NCI-H748 treated with DMSO at 0.1 percent for 48 hours (cell line): Measurements from ENCODE around the gene TGFA.
"Not testable (repeated sequence)": the region's sequence is repeated elsewhere in the genome, so short reads cannot be mapped to it uniquely, and the experiment has no call there.

Source experiments
- DNase-seq: peaks from one replicate; lab custom pipeline; 2025; lab: John Stamatoyannopoulos, UW

The TGFA gene

DNA sequence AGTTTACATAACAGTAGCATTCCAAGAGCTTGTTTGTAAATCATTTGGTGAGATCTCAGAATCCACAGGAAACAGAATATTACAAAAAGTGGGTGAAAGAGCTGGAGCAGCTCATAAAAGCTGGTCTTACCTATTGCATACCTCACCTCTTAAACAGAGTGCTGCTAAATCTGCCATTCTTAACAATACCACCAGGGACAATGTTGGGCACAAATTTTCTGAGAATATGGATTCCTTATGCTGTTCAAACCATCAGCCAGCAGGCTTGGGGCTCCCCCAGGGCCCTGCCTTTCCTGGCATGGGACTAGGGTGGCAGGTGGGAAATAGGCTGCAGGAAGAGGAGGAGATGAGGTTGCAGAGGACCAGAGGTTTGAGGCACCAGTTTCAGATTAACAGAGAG lies 55.6 kb downstream of the TGFA start:
- DNase-seq: no peak

- no peak for DNase-seq
Observed at GRCh38 chr2:70496819-70497218, 56.8 kb downstream of the TGFA start.

- DNase-seq: no peak
Observed at GRCh38 chr2:70494293-70494886, 59.2 kb downstream of the TGFA start.

DNA sequence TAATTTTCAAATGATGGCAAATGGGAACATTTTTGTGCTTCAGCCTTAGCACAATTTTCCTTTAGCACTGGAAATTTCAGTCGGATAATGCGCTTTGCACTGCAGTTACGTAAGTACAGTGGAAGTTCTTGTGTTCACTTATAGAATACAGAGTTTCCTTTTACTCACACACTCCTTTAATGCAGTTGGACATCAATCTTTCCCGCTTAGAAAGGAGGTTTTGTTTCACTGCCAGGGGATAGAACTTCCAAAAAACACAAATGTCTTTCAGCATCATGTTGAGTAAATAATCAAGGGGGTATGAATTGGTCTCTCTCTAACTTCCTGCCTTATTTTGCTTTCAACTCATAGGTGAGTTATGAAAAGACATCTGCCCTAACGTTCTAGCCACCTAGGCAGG lies 63.2 kb downstream of the TGFA start:
- DNase-seq: no peak

DNA sequence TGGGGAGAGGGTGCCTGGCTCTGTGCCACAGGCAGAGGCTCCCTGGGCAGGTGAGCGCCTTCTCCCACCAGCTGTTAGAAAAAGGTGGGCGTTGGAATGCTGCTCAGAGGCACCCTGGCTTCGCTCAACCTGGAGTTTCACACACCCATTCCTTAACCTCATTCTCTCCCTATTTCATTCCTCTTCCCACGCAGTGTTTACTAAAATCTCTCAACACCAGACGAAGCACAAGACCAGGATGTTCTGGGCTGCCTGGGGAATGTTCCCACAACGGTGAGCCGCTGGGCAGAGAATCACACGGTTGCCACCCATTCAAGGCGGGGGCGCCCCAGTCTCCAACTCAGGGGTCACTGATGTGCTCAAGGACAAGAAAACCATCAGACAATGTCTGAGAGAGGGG lies 64.5 kb downstream of the TGFA start:
- no peak for DNase-seq

GRCh38 chr2:70484086-70484485 lies 69.5 kb downstream of the TGFA start:
- no peak for DNase-seq

DNA sequence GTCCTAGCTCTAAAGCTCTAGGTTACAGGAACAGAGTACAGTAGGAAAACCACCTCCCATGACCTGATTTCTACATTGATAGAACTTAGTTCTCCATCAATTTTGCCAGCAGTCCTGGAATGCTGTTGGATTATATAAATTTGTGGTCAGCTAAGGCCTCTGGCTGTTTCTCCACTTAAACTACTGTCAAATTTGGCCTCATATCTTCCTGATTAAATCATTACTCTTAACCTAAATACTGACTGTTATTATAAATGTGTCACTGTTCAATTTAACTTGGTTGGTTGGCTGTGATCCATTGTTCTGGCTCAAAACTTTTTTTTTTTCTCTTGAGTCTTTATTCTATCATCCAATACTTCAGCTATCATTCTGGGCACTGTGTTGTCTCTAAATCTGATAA lies 71.2 kb downstream of the TGFA start:
- no peak for DNase-seq

GRCh38 chr2:70480468-70480867 lies 73.2 kb downstream of the TGFA start:
- no peak for DNase-seq

DNA sequence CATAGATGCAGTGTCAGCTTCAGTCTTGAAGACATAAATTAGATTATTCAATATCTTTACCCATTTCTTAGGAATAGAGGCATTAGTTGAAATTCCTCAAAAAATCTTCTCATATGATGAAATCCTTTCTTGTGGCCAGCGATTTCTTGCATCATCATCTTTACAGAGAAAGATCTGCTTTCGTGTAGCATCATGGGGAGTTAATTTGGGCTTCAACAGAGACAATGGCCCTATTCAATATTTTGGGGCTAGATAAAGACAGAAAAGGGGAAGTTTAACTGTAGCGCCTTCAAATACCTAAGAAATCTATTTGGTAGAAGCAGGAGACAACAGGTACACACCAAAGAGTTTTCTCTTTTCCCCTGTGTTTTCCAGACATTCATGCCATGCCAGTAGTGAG lies 73.8 kb downstream of the TGFA start:
- no peak for DNase-seq

GRCh38 chr2:70477441-70477844 lies 76.2 kb downstream of the TGFA start:
- DNase-seq: no peak

DNA sequence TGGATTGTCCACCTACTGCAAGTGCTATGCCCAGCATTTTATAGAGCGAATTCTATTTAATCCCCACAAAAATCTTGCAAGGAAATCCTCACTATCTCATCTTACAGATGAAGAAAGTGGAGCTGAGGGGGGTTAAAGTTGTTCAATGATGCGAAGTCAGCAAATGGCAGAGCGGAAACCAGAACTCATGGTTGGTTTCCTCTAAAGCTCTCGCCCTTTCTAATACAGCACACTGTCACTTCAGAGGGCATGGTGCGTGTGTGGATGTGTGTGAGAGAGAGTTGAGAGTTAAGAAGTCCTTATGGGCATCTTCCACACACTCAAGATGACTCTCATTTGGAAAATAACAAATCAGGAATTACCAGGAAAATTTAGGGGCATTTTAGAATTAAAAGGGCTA lies 78.4 kb downstream of the TGFA start:
- no peak for DNase-seq

- DNase-seq: no peak
Observed at GRCh38 chr2:70474256-70474848, 79.3 kb downstream of the TGFA start.

- no peak for DNase-seq
Observed at GRCh38 chr2:70473101-70473722, 80.4 kb downstream of the TGFA start.

DNA sequence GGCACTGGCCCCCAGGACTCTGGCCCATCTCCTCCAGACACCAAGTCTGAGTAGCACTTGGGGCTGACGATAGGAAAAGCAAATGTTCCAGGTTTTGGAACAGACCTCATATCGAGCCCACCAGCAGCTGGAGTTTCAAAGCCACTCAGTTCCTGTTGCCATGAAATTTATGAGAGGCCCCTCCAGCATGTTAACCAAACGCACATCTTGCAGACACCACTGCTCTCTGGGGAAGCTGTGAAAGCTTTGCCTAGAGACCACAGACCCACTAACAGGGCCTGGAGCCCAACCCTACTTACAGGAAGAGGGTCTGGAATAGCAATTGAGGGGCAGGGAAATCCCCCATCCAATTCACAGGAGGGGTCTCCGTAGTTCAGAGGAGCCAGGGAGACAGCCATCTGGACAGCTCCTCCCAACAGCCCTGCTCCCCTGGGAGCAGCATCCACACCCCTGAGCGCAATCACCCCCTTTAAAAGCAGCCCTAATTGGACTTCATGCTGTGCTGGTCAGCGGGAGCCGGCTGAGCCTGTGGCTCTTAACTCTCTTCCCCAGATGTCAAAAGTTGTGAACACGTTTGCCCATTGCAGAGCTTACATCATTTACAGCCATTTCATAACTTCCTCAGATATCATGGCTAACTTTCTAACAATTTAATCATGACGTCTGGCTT lies 81.3 kb downstream of the TGFA start:
- no peak for DNase-seq

DNA sequence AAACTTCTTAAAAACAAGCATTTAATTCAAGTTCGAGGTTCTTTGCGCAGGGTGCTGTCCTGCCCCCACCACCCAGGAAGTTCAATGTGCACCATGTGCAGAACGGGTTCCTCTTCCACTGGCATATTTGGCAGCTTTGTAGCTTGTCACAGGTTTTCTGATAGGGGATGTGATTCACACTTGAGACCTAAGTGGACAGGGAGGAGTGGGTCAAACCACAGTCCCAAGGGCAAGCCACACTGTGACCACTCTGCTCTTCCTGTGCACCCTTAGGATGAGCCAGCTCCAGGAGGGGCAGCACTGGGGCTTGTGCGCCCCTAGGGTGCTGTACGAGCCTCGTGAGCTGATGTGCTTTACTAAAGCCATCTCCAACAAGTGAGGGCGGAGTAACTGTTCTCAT lies 82.5 kb downstream of the TGFA start:
- no peak for DNase-seq

- DNase-seq: no peak
Observed at GRCh38 chr2:70469961-70470360, 83.7 kb downstream of the TGFA start.

- DNase-seq: no peak
Observed at GRCh38 chr2:70469435-70469834, 84.2 kb downstream of the TGFA start.

DNA sequence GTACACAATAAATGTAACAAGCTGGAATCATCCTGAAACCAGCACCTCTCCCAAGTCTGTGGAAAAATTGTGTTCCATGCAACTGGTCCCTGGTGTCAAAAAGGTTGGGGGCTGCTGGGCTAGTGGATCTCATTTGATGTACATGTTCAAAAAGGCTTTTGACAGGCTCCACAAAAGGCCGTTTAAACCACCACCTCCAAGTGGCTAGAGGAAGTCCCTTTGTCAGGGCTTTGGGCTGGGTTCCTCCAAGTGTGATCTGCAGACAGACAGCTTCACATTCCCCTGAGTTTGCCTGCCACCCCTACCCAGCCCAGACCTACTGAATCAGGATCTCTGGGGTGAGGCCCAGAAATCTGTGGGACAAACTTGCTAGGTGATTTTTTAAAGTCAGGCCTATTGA lies 84.7 kb downstream of the TGFA start:
- DNase-seq: no peak

GRCh38 chr2:70467831-70468779 lies 85.5 kb downstream of the TGFA start:
- DNase-seq: no peak

DNA sequence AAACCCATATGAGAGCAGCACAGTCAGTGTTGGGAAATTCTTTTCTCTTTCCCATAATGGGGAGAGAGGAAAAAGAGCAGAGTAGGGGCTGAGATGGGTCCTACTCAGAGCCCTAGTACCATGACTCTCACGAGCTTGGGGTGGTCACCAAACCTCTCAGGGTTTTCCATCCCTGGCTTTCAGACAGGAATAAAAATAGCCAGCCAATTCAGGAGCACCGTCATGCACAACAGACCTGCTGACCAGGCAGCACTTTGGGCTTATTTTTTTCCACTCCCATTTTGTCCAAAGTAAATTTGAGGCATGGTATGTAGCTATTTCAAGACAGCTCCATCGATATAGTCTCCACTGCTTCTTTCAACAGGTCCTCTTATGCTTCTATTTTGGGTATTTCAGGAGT lies 86.4 kb downstream of the TGFA start:
- DNase-seq: no peak

DNA sequence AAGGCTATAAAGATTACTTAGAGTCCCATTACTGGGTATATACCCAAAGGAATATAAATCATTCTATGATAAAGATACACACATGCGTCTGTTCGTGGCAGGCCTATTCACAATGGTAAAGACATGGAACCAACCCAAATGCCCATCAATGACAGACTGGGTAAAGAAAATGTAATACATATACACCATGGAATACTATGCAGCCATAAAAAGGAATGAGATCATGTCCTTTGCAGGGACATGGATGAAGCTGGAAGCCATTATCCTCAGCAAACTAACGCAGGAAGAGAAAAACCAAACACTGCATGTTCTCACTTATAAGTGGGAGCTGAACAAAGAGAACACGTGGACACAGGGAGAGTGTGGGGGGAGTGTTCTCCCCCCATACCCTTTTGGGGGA lies 87.0 kb downstream of the TGFA start:
- DNase-seq: not testable (repeated sequence)

GRCh38 chr2:70463997-70464396 lies 89.6 kb downstream of the TGFA start:
- DNase-seq: no peak
